ENCODE results near the gene NCKIPSD.

- TF ChIP-seq CTCF (IDR thresholded peaks at IDR 0.05) (no peak), POLR2A (IDR thresholded peaks at IDR 0.05) (no peak), POLR2AphosphoS5 (IDR thresholded peaks at IDR 0.05; ENCODE audit: insufficient read depth in 1 of 2, low read depth in 1 of 2) (no peak)
Measured at GRCh38 chr3:48711727-48712126, 26.0 kb upstream of the NCKIPSD start.
